Activated CD8-positive, alpha-beta T cell treated with anti-CD3 and anti-CD28 coated beads, Interleukin-2, amount 10 ng/mL, durations not matched to agents 7 days and 5 days (primary cell): ENCODE measurements around the gene PRDM11. TPM values are rescaled to one million over a fixed set of nuclear protein-coding genes. Genes with fewer than 3 reads are reported as not detected.

Experiments used
- ATAC-seq: fragments of 150-1000 bp; cut with Tn5 transposase; one replicate; pipeline ENCODE4 v1.10.0; 2021; ENCODE audit warnings: moderate library complexity
- CTCF ChIA-PET: fragments of 350-600 bp; sonication (Branson Sonifier 250); formaldehyde crosslinking; loops from one replicate; lab custom pipeline; 2021; ENCODE audit warnings: antibody characterized with exemption; lab: Charles Lee
- POLR2A ChIA-PET: fragments of 350-600 bp; sonication (Branson Sonifier 250); formaldehyde crosslinking; loops from one replicate; lab custom pipeline; 2021; ENCODE audit warnings: antibody characterized with exemption; lab: Charles Lee
- DNase-seq: peaks from one replicate; pipeline ENCODE4 v3.0.0-alpha.2; 2020
- H3K27ac Mint-ChIP-seq: one replicate; pipeline ENCODE4 v1.8.0; 2021; ENCODE audit warnings: mild to moderate bottlenecking, mixed read lengths
- H3K27me3 Mint-ChIP-seq: one replicate; pipeline ENCODE4 v1.8.0; 2021; ENCODE audit warnings: low read depth, mixed read lengths
- H3K36me3 Mint-ChIP-seq: one replicate; pipeline ENCODE4 v1.8.0; 2021; ENCODE audit warnings: low read depth, mixed read lengths
- H3K4me1 Mint-ChIP-seq: one replicate; pipeline ENCODE4 v1.8.0; 2021; ENCODE audit warnings: low read depth, mixed read lengths
- H3K4me3 Mint-ChIP-seq: one replicate; pipeline ENCODE4 v1.8.0; 2021; ENCODE audit warnings: mild to moderate bottlenecking, mixed read lengths
- H3K9me3 Mint-ChIP-seq: one replicate; pipeline ENCODE4 v1.8.0; 2022; ENCODE audit warnings: mixed read lengths; ENCODE audit not compliant: insufficient read depth
- total RNA-seq, 2 experiments: library from RNA; stranded (reverse); gene quantifications; one replicate each; pipeline ENCODE4 v1.2.3, GENCODE V29; 2021

PRDM11 gene
- total RNA-seq, 2 experiments from 2014 or later: 3.5 to 3.6 TPM

GRCh38 chr11:45233121-45233803 is 86.8 kb downstream of the PRDM11 start:
- Mint-ChIP-seq H3K27ac (no peak overlapping the region), H3K27me3 (peaks cover 8% of the 10 kb centered on the region), H3K4me3 (no peak overlapping the region), H3K36me3 (no peaks in the 10 kb centered on the region), H3K4me1 (no peaks in the 10 kb centered on the region), H3K9me3 (no peaks in the 10 kb centered on the region)
- ATAC-seq (peak; percentile 75), DNase-seq (peak; percentile 73)
- POLR2A ChIA-PET: no interaction called here
- CTCF ChIA-PET: interaction anchor here (0.6 to 1.7 kb wide), 9 partner anchors 9 to 296 kb away, joined by 3 to 5 read pairs (median 3); no protein-coding TSS in a partner anchor

GRCh38 chr11:45233804-45234170 is 87.3 kb downstream of the PRDM11 start:
- ChIA-PET POLR2A (no interaction called here), CTCF (interaction anchor here (0.6 to 1.7 kb wide), 8 partner anchors 9 to 296 kb away, joined by 3 to 5 read pairs (median 4); no protein-coding TSS in a partner anchor)
- Mint-ChIP-seq H3K27me3 (peaks cover 9% of the 10 kb centered on the region), H3K9me3 (no peaks in the 10 kb centered on the region), H3K4me1 (no peaks in the 10 kb centered on the region), H3K4me3 (no peak overlapping the region), H3K36me3 (no peaks in the 10 kb centered on the region), H3K27ac (no peak overlapping the region)
- no peak for ATAC-seq
- no peak for DNase-seq

GRCh38 chr11:45234306-45235006 is 88.0 kb downstream of the PRDM11 start:
- H3K27me3 Mint-ChIP-seq: peaks cover 9% of the 10 kb centered on the region
- CTCF ChIA-PET: interaction anchor here (1.1 to 1.7 kb wide), 5 partner anchors 16 to 77 kb away, joined by 3 to 5 read pairs (median 4); no protein-coding TSS in a partner anchor

GRCh38 chr11:45237711-45238315 is 91.4 kb downstream of the PRDM11 start:
- ChIA-PET CTCF (interaction anchor here (0.9 to 2.0 kb wide), 3 partner anchors 13 to 127 kb away, joined by 3 to 4 read pairs (median 4); no protein-coding TSS in a partner anchor), POLR2A (no interaction called here)
- no peak for DNase-seq
- H3K4me3 Mint-ChIP-seq: no peak overlapping the region
- H3K36me3 Mint-ChIP-seq: no peaks in the 10 kb centered on the region
- H3K27me3 Mint-ChIP-seq: peaks cover 15% of the 10 kb centered on the region
- H3K4me1 Mint-ChIP-seq: no peaks in the 10 kb centered on the region
- ATAC-seq: no peak
- no peak overlapping the region for H3K27ac Mint-ChIP-seq
- H3K9me3 Mint-ChIP-seq: no peaks in the 10 kb centered on the region

More at GRCh38 chr11:45234306-45235006, 88.0 kb downstream of the PRDM11 start:
- POLR2A ChIA-PET: no interaction called here
- no peaks in the 10 kb centered on the region for H3K4me1 Mint-ChIP-seq
- no peak overlapping the region for H3K27ac Mint-ChIP-seq
- H3K4me3 Mint-ChIP-seq: no peak overlapping the region
- no peak for DNase-seq
- no peaks in the 10 kb centered on the region for H3K36me3 Mint-ChIP-seq
- no peak for ATAC-seq
- H3K9me3 Mint-ChIP-seq: no peaks in the 10 kb centered on the region

GRCh38 chr11:45238724-45239123 is 92.3 kb downstream of the PRDM11 start:
- no peak overlapping the region for H3K4me3 Mint-ChIP-seq
- ChIA-PET CTCF (interaction anchor here (0.9 to 2.0 kb wide), 2 partner anchors 13 to 128 kb away, joined by 3 to 4 read pairs; no protein-coding TSS in a partner anchor), POLR2A (no interaction called here)
- ATAC-seq (no peak), DNase-seq (no peak)
- H3K27me3 Mint-ChIP-seq: peaks cover 15% of the 10 kb centered on the region
- no peaks in the 10 kb centered on the region for H3K9me3 Mint-ChIP-seq
- no peaks in the 10 kb centered on the region for H3K36me3 Mint-ChIP-seq
- no peak overlapping the region for H3K27ac Mint-ChIP-seq
- H3K4me1 Mint-ChIP-seq: no peaks in the 10 kb centered on the region

GRCh38 chr11:45239733-45240132 is 93.3 kb downstream of the PRDM11 start:
- no peak for ATAC-seq
- no peak overlapping the region for H3K27ac Mint-ChIP-seq
- peaks cover 15% of the 10 kb centered on the region for H3K27me3 Mint-ChIP-seq
- ChIA-PET CTCF (interaction anchor here (0.9 kb wide), 1 partner anchor 312 kb away, joined by 3 read pairs; no protein-coding TSS in a partner anchor), POLR2A (no interaction called here)
- no peaks in the 10 kb centered on the region for H3K9me3 Mint-ChIP-seq
- no peak for DNase-seq
- no peaks in the 10 kb centered on the region for H3K4me1 Mint-ChIP-seq
- no peak overlapping the region for H3K4me3 Mint-ChIP-seq
- no peaks in the 10 kb centered on the region for H3K36me3 Mint-ChIP-seq

- CTCF ChIA-PET: interaction anchor here (1.5 to 1.9 kb wide), 2 partner anchors 8 to 133 kb away, joined by 4 to 9 read pairs; no protein-coding TSS in a partner anchor
- peaks cover 6% of the 10 kb centered on the region for H3K27me3 Mint-ChIP-seq
- ATAC-seq (no peak), DNase-seq (no peak)
- POLR2A ChIA-PET: no interaction called here
- H3K4me1 Mint-ChIP-seq: no peaks in the 10 kb centered on the region
- H3K4me3 Mint-ChIP-seq: no peak overlapping the region
- H3K36me3 Mint-ChIP-seq: no peaks in the 10 kb centered on the region
- no peak overlapping the region for H3K27ac Mint-ChIP-seq
- no peaks in the 10 kb centered on the region for H3K9me3 Mint-ChIP-seq
Observed at GRCh38 chr11:45243967-45244366, 97.5 kb downstream of the PRDM11 start.

GRCh38 chr11:45245218-45246045 is 99.0 kb downstream of the PRDM11 start:
- no peaks in the 10 kb centered on the region for H3K36me3 Mint-ChIP-seq
- no peak overlapping the region for H3K4me3 Mint-ChIP-seq
- no peak for ATAC-seq
- no peak overlapping the region for H3K27ac Mint-ChIP-seq
- peaks cover 11% of the 10 kb centered on the region for H3K27me3 Mint-ChIP-seq
- CTCF ChIA-PET: interaction anchor here (1.9 kb wide), 1 partner anchor 134 kb away, joined by 9 read pairs; no protein-coding TSS in a partner anchor
- DNase-seq: no peak
- H3K9me3 Mint-ChIP-seq: no peaks in the 10 kb centered on the region
- POLR2A ChIA-PET: no interaction called here
- no peaks in the 10 kb centered on the region for H3K4me1 Mint-ChIP-seq

GRCh38 chr11:45246241-45246640 is 99.8 kb downstream of the PRDM11 start:
- POLR2A ChIA-PET: no interaction called here
- H3K4me1 Mint-ChIP-seq: no peaks in the 10 kb centered on the region
- H3K4me3 Mint-ChIP-seq: no peak overlapping the region
- no peak for DNase-seq
- no peaks in the 10 kb centered on the region for H3K36me3 Mint-ChIP-seq
- no peak for ATAC-seq
- H3K9me3 Mint-ChIP-seq: no peaks in the 10 kb centered on the region
- CTCF ChIA-PET: interaction anchor here (1.2 kb wide), 1 partner anchor 11 kb away, joined by 3 read pairs; no protein-coding TSS in a partner anchor
- H3K27ac Mint-ChIP-seq: no peak overlapping the region
- H3K27me3 Mint-ChIP-seq: peaks cover 8% of the 10 kb centered on the region

GRCh38 chr11:45247433-45247832 is 101.0 kb downstream of the PRDM11 start:
- ATAC-seq: no peak
- DNase-seq: no peak
- H3K9me3 Mint-ChIP-seq: no peaks in the 10 kb centered on the region
- H3K27ac Mint-ChIP-seq: no peak overlapping the region
- no peak overlapping the region for H3K4me3 Mint-ChIP-seq
- H3K4me1 Mint-ChIP-seq: no peaks in the 10 kb centered on the region
- H3K36me3 Mint-ChIP-seq: no peaks in the 10 kb centered on the region
- peaks cover 8% of the 10 kb centered on the region for H3K27me3 Mint-ChIP-seq
- CTCF ChIA-PET: no interaction called here
- POLR2A ChIA-PET: no interaction called here

GRCh38 chr11:45248501-45249011 is 102.1 kb downstream of the PRDM11 start:
- POLR2A ChIA-PET: no interaction called here
- no peak overlapping the region for H3K4me3 Mint-ChIP-seq
- CTCF ChIA-PET: no interaction called here

More at GRCh38 chr11:45248501-45249011, 102.1 kb downstream of the PRDM11 start:
- no peak overlapping the region for H3K27ac Mint-ChIP-seq
- no peaks in the 10 kb centered on the region for H3K36me3 Mint-ChIP-seq
- no peaks in the 10 kb centered on the region for H3K4me1 Mint-ChIP-seq
- peaks cover 6% of the 10 kb centered on the region for H3K27me3 Mint-ChIP-seq
- ATAC-seq: no peak
- no peak for DNase-seq
- H3K9me3 Mint-ChIP-seq: no peaks in the 10 kb centered on the region
